Measurements from ENCODE around the gene SLC30A4. TPM values are rescaled to one million over a fixed set of nuclear protein-coding genes. Genes with fewer than 3 reads are reported as not detected.
"Not testable (repeated sequence)": the region's sequence is repeated elsewhere in the genome, so short reads cannot be mapped to it uniquely, and the experiment has no call there.

Gene SLC30A4
- total RNA-seq, 1 donor from 2014 or later = 4.0 TPM

DNA sequence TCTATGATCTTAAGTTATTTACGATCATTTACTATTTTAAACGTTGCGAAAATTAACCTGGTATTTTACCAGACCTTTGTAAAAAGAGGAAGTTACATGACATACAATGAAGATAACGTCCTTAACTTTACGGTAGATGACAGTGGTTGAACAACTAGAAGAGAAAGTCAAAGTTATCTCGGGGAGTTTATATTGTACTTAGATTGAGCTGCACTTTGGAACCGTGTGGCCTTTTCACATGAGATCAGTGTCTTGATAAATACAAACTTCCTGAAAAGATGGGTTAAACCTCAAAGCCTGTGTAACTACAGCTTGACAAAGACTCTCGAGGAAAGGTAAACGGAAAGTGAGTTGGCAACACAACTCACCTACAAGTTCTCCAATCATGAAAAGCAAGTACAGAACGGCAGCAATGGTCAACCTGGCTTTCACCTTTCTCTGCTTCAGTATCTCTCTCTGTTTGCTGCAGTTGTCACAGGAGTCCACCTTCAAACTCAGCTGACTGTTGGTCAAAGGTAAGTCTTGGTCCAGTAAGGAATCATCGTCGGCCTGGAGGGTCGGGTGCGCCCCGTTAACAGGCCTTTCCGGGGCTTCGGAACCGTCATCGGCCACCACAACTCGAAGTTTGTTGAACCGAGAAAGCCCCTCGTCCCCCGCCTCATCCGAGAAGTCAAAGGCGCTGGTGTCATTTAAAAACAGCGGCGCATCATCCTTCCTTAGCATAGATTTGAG, 793 bp downstream of the SLC30A4 start:
- no peak for ATAC-seq

DNA sequence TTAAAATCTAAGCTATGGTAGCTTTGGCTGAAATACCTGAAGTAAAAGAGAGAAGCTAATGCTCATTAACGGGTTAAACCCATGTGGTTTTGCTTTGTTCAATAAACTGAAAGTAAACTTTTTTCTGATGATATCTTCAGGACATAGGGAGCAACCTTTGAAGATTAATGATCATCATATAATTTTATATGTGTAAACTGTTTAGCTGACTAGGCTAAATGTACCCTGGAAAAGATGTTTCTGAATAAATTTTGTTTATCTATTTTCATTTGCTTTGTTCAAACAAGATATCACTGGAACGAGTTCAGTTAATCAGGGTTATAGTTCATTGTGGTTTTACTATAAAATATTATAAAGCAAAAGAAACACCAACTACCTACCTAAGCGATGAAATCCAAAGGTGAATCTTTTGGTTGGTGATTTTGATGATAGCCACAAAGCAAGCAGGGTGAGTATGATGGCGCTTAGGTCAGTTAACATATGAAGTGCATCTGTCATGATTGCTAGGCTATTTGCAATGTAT, 11.7 kb downstream of the SLC30A4 start:
- intact Hi-C loops (cut with DNase I) = no loop called here
- ATAC-seq (no peak), DNase-seq (ENCODE audit: missing footprints) (no peak)

More for the DNA sequence above, 793 bp downstream of the SLC30A4 start:
- no peak for DNase-seq (ENCODE audit: missing footprints)
- intact Hi-C loops (cut with DNase I) = loop anchor here (1.0 to 10.0 kb wide), 4 partner anchors 63 to 327 kb away; partner anchors contain the start of gene BLOC1S6

DNA sequence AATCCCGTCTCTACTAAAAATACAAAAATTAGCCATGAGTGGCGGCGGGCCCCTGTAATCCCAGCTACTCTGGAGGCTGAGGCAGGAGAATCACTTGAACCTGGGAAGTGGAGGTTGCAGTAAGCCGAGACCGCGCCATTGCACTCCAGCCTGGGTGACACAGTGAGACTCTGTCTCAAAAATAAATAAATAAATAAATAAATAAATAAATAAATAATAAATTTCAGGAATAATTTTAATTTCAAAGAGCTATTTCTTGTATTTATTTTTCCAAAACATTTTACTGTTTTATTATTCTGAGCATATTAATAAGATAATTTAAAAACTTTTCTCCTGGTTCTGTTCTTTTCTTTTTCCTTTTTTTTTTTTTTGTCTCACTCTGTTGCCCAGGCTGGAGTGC, 15.4 kb downstream of the SLC30A4 start:
- ATAC-seq; intact Hi-C loops (cut with DNase I); DNase-seq (ENCODE audit: missing footprints): not testable (repeated sequence)

DNA sequence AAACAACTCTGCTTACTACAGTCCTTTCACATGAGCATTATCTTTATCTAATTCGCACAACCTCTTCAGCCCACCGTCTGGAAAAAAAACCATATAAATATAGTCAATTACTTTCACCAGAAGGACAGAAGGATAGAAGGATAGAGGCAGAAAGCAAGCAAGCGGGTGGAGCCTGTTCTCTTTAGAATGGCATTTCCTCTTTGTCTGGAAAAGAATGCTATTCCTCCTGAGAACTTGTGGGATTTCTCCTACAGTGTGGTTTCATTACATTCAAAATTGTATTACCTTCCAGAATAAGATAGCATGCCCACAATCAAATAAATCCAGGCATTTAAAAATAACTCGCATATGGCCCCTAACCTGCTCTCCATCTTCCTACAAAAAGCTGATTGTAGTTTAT, 23.1 kb downstream of the SLC30A4 start:
- DNase-seq (ENCODE audit: missing footprints) (no peak), ATAC-seq (no peak)
- intact Hi-C loops (cut with DNase I) = no loop called here

DNA sequence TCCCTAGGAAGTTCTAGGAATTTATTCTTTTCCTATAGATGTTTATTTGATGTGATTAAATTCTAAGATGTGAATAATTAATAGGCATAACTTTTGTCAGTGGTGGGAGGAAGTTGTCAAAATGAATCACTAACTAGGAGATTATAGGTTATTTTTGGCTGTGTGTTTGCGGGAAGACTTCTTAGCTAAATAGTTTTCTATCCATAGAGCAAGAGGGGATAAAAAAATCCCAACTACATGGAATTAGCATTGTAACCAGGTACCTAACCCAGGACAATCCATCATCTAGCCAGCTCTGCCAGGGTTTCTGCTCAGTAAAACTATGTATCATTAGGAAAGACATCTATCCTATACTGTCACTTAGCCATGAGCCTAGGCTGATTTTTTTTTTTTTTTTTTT, 23.9 kb downstream of the SLC30A4 start:
- intact Hi-C loops (cut with DNase I) = no loop called here
- ATAC-seq (no peak), DNase-seq (ENCODE audit: missing footprints) (no peak)

DNA sequence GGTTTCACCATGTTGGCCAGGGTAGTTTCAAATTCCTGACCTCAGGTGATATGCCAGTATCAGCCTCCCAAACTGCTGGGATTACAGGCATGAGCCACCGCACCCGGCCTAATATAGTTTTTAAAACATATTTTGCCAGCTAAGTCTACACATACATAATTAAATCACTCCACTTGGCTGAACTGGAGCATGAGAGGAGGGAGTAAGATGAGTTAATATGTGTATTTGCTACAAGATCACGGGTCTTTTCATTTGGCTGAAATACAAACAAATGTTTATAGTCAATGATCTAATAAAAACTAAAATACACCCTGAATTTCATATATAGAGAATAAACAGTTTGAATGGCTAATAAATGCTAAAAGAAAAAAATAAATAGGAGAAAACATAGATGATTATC, 25.3 kb downstream of the SLC30A4 start:
- ATAC-seq = no peak
- intact Hi-C loops (cut with DNase I) = no loop called here

DNA sequence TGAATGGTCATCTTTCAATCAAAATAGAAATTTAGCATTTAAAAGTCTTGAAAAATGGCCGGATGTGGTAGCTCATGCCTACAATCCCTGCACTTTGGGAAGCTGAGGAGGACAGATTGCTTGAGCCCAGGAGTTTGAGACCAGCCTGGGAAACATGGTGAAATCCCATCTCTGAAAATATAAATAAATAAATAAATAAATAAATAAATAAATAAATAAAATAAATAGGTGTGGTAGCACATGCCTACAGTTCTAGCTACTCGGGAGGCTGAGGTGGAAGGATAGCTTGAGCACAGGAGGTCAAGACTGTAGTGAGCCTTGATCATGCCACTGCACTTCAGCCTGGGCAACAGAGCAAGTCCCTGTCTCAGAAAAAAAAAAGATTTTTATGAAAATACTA, 25.9 kb downstream of the SLC30A4 start:
- DNase-seq (ENCODE audit: missing footprints) (no peak), ATAC-seq (no peak)
- intact Hi-C loops (cut with DNase I) = no loop called here

More for the DNA sequence above, 25.3 kb downstream of the SLC30A4 start:
- DNase-seq (ENCODE audit: missing footprints) = no peak

DNA sequence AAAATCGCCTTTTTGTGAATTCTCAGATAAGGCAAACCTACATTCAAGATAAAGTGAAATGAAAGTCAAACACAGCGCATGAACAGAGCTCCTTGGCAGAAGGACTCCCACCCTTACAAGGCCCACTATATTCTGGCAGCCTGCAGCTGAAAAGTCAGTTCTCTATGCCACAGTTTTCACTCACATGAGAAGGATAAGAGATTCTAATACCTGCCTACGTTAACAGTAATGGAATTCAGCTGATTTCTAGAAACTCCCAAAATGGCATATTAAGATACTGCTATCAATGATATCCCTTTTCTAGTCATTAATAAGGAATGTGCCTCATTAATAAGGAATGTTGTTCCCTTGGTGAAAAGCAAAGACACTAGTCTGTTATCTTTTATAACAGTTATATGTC, 27.0 kb downstream of the SLC30A4 start:
- DNase-seq (ENCODE audit: missing footprints) (no peak), ATAC-seq (no peak)
- intact Hi-C loops (cut with DNase I) = no loop called here

DNA sequence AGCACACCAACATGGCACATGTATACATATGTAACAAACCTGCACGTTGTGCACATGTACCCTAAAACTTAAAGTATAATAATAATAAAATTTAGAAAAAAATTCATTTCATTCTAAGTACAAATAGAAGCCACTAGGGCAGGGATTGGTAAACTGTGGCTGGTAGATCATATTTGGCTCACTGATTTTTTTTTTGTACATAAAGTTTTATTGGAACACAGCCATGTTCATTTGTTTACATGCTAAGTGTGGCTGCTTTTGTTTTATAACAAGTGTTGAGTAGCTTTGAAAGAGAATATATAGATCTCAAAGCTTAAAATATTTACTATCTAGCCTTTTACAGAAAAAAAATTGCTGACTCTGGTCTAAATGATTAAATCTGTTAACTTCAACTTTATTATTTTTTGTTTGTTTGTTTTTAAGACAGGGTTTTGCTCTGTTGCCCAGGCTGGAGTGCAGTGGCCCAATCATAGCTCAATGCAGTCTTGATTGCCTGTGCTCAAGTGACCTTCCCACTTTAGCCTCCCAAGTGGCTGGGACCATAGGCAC, 32.8 kb downstream of the SLC30A4 start:
- ATAC-seq = no peak
- DNase-seq (ENCODE audit: missing footprints) = no peak
- intact Hi-C loops (cut with DNase I) = no loop called here

DNA sequence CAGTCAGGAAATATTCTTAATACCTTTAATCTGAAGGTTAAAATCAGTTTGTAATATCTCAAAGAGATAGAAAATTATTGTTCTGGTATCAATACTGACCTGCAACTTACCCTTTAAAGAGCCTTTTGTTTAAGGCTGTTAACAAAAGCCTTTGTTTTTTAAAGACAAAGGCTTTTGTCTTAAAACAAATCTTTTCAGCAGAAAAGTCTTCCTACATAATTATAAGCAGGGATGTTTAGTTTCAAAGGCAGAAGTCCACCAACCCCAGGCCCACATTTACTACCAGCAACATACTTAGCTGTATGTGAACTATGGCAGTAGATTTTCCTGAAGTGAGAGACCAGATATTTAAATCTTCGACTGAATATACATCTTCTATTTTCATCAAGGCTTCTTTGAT, 36.2 kb downstream of the SLC30A4 start:
- no peak for ATAC-seq
- no peak for DNase-seq (ENCODE audit: missing footprints)
- intact Hi-C loops (cut with DNase I) = no loop called here

DNA sequence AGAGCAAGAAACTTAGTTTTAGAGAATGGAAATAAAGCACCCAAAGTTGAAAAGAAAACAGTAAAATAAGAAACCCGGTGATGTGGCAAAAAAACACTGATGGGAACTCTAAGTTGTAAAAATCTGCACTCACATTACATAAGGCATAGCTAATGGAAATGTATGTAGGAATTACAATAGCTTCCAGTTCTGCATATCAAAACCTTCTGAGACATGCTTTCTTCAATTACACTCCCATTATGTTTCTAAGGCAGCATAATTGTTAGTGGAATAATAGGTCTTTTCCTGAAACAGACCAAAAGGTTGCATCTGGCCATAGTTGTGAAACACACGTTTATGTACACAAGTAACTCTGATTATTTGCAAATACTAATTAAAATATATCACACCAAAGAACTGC, 41.4 kb downstream of the SLC30A4 start:
- intact Hi-C loops (cut with DNase I) = no loop called here
- ATAC-seq (no peak), DNase-seq (ENCODE audit: missing footprints) (no peak)

DNA sequence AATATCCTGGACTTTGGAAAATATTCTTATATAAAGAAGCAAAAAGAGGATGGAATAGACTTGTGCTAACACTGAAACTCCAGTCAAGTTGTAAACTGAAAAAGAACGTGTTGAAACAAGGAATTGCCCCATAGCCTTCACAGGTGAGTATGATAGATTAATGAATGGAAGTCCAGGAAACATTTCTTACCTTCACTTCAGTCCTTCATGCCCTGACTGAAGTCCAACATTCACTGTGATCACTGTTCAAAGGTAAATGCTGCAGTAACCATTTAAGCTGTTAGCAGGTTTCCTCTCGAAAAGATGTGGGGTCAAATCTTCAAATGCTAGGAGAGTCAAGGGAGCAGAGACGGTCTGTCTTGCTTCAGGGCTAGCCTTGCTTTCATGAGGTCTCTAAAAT, 46.1 kb downstream of the SLC30A4 start:
- ATAC-seq = no peak
- intact Hi-C loops (cut with DNase I) = no loop called here

DNA sequence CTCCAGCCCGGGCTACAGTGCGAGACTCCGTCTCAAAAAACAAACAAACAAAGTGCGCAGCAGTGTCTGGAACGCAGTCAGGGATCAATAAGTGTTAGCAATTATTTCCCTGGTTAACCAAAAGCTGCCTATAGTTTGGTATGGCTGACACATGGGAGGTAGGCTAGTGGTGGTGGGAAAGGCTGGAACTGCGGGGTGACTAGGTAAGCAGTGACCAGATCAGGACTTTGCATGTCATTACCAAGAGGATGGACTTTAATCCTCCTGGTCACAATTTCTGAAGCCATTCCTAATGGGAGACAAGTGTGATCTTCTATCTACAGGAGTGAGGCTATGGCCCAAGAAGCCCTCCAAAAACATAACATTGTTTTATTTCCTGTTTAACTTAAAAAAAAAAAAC, 47.8 kb downstream of the SLC30A4 start:
- no peak for ATAC-seq

More for the DNA sequence above, 46.1 kb downstream of the SLC30A4 start:
- no peak for DNase-seq (ENCODE audit: missing footprints)

DNA sequence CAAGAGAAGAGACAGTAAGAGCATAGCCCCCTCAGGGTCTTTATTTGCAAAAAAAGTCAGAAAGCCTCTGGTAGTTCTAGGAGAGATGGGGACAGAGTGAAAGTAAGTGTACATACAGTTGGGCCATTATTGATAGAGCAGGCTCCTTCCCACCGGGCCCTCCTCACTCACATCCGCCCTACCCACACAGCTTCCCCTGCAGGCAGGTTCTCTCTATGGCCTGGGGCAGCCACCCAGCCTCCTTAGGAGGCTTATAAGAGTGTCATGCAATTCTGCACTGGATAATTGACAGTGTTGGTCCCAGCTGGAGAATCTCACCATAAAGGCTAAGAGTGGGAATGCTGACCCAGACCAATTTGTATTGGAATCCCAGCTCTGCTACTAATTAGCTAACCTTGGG, 49.5 kb downstream of the SLC30A4 start:
- ATAC-seq (no peak), DNase-seq (ENCODE audit: missing footprints) (no peak)
- intact Hi-C loops (cut with DNase I) = no loop called here

More for the DNA sequence above, 47.8 kb downstream of the SLC30A4 start:
- no peak for DNase-seq (ENCODE audit: missing footprints)
- intact Hi-C loops (cut with DNase I) = no loop called here

DNA sequence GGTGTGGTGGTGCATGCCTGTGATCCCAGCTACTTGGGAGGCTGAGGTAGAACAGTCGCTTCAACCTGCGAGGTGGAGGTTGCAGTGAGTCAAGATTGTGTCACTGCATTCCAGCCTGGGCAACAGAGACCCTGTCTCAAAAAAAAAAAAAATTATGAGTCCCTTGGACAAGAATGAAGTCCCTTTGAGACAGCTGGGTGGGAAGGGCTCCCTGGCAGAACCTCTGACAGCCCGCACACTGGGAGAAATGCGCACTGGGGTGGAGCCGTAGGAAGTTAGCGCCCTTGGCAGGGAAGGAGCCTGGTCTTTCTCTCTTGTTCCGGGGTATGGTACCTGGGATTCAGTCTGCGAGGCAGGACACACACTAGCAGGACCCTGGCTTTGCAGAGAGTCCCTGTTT, 51.4 kb downstream of the SLC30A4 start:
- no peak for ATAC-seq
- intact Hi-C loops (cut with DNase I) = no loop called here
- no peak for DNase-seq (ENCODE audit: missing footprints)

DNA sequence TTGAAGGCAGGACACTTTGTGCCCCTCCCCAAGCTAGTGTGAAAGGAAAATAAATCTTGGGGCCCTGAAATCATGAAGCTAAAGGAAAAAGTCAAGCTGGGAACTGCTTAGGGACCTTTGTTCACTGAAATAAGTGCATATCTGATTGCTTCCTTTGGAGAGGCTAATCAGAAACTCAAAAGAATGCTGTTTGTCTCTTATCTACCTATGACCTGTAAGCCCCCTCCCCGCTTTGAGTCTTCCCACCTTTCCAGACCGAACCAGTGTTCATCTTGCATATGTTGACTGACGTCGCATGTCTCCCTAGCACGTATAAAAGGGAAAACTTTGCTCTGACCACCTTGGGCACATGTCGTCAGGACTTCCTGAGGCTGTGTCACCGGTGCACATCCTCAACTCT, 53.1 kb downstream of the SLC30A4 start:
- DNase-seq (ENCODE audit: missing footprints) = no peak
- no peak for ATAC-seq
- intact Hi-C loops (cut with DNase I) = no loop called here

DNA sequence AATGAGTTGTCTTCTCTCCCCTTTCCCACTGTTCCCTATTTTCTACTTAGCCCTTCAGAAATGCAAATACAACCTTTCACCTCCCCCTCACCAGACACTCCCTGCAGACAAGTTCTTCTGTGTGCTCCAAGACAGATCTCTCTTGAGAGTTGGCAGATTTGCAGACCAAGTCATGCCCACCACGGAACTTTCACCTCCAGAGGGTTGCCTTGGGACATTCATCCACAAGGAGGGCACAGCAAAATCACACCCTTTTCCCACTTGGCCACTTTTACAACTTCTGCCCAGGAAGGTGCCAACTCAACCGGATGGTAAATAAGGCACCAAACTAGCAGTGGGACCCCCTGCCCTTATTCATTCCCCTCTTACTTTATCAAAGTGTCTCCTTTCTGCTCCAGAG, 53.5 kb downstream of the SLC30A4 start:
- ATAC-seq (no peak), DNase-seq (ENCODE audit: missing footprints) (no peak)
- intact Hi-C loops (cut with DNase I) = no loop called here

DNA sequence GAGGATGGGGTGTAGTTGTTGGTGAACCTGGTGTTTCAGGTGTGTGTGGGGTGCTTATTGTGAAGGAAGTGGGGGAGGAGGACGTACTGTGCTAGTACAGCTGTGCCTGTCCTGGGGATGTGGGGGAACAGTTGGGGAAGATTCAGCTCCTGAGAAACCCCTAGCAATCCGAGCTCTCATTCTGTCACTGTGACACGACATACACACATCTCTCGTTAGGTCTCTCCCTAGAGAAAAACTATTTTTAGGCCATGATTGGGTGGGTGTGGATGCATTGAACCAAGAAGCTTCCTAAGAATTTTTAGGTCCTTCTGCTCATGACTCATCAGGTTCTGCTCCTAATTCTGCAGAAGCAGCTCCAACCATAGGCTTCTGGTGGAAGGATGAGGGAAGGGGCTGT, 54.3 kb downstream of the SLC30A4 start:
- intact Hi-C loops (cut with DNase I) = no loop called here
- no peak for ATAC-seq

DNA sequence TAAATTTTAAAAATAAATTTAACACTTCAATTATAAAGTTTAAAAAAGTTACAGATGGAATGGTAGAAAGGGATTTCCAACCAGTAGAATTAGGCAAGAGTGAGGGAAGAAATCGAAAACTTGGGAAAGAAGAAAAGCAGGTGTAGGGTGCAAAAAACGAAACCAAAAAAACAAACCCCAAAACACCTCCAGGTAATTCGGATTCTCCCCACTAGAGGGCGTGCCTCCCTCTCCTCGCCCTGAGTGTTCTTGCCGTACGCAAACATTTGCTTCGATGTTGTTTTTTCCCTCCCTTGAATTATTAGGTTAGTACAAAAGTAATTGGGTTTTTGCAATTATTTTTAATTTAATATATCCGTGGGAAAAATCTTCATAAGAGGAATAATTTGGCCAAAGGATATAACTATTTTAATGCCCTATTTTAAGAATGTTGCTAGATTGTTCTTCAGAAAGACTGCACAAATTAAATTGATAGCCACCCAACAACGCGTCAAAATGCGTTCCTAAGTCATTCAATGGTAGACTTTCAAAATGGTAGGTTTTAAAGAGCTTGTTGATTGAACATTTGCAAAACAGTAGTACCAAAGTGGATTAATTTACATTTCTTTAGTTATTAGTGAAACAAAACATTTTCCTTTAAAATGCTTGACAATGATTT, 63.7 kb downstream of the SLC30A4 start:
- DNase-seq (ENCODE audit: missing footprints) (no peak), ATAC-seq (peak; percentile 45)
- intact Hi-C loops (cut with DNase I) = loop anchor here (1.0 to 10.0 kb wide), 4 partner anchors 64 to 294 kb away; partner anchors contain the start of gene SLC30A4

More for the DNA sequence above, 54.3 kb downstream of the SLC30A4 start:
- no peak for DNase-seq (ENCODE audit: missing footprints)

Data from Right ventricle myocardium inferior (tissue), 1 donor.